Ectodermal cell (in vitro differentiated cells): ENCODE data around the gene HSFY1. TPM values are rescaled to one million over a fixed set of nuclear protein-coding genes. Genes with fewer than 3 reads are reported as not detected.
"Not testable (repeated sequence)": the region's sequence is repeated elsewhere in the genome, so short reads cannot be mapped to it uniquely, and the experiment has no call there.

Experiments used
- H3K27ac ChIP-seq: 2 replicates; pipeline ENCODE4 v1.7.0; 2013; ENCODE audit warnings: mild to moderate bottlenecking, low read depth, low read length; ENCODE audit not compliant: insufficient read depth, poor library complexity, severe bottlenecking
- H3K27me3 ChIP-seq: 2 replicates; pipeline ENCODE4 v1.7.0; 2013; ENCODE audit warnings: mild to moderate bottlenecking, low read length; ENCODE audit not compliant: insufficient read depth, control insufficient read depth, poor library complexity, severe bottlenecking
- H3K36me3 ChIP-seq: one replicate; pipeline ENCODE4 v1.7.0; 2013; ENCODE audit warnings: low read length; ENCODE audit not compliant: control insufficient read depth, insufficient read depth
- H3K4me1 ChIP-seq: one replicate; pipeline ENCODE4 v1.7.0; 2013; ENCODE audit warnings: low read length; ENCODE audit not compliant: control insufficient read depth, insufficient read depth
- H3K4me3 ChIP-seq: 2 replicates; pipeline ENCODE4 v1.7.0; 2013; ENCODE audit warnings: low read depth, low read length, control low read depth; ENCODE audit not compliant: insufficient read depth
- H3K9me3 ChIP-seq: 2 replicates; pipeline ENCODE4 v1.7.0; 2013; ENCODE audit warnings: mild to moderate bottlenecking, low read length, moderate library complexity; ENCODE audit not compliant: control insufficient read depth
- WGBS, 2 experiments: methylation state at CpG; one replicate each; pipeline ENCODE4 v1.1.7; 2013; ENCODE audit warnings: missing lambda C conversion rate in 2 of 2; 5-methylcytosine and 5-hydroxymethylcytosine counted together
- polyA plus RNA-seq, 4 experiments: library from polyadenylated mRNA; stranded (reverse); fragments of 50-300 nt; gene quantifications; one replicate each; pipeline ENCODE4 v1.2.3, GENCODE V29; 2013

The HSFY1 gene, protein sequence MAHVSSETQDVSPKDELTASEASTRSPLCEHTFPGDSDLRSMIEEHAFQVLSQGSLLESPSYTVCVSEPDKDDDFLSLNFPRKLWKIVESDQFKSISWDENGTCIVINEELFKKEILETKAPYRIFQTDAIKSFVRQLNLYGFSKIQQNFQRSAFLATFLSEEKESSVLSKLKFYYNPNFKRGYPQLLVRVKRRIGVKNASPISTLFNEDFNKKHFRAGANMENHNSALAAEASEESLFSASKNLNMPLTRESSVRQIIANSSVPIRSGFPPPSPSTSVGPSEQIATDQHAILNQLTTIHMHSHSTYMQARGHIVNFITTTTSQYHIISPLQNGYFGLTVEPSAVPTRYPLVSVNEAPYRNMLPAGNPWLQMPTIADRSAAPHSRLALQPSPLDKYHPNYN
- polyA plus RNA-seq (2013, experiment 1 of 4) = not detected
- polyA plus RNA-seq (2013, experiment 2 of 4) = not detected
- polyA plus RNA-seq (2013, experiment 3 of 4) = not detected
- not detected for polyA plus RNA-seq (2013, experiment 4 of 4)

DNA sequence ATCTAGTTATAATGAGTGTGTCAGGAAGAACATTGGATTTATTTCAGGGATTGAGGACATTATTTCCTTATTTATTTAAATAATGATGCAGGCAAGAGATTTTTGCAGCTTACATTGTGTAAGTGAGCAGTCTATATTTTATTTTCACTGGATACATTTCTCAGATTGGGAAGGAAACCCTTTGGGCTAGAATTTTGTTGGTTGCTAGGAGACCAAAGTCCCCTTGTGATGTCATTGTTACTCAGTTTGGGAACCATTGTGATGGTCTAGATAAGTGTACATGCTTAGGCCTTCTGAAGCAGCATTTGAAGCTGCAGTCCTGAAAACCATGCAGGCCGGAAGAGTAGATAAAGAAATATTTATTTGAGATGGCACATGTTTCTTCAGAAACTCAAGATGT lies at the start of gene HSFY1:
Gene HSFY1, plus strand, starts transcription at position 301 of the 400 bp plus-strand sequence. Its CDS starts 68 bp downstream, at position 369.
- H3K27ac ChIP-seq, H3K9me3 ChIP-seq, H3K4me3 ChIP-seq, H3K4me1 ChIP-seq, H3K27me3 ChIP-seq, H3K36me3 ChIP-seq: not testable (repeated sequence)
- WGBS, 2 experiments = no CpG with 5 or more reads among the region's 1 CpG

GRCh38 chrY:18504266-18504665 lies 42.3 kb upstream of the HSFY1 start:
- H3K4me1 ChIP-seq, H3K27me3 ChIP-seq: not testable (repeated sequence)
- WGBS, 2 experiments = no CpG with 5 or more reads among the region's 5 CpGs

DNA sequence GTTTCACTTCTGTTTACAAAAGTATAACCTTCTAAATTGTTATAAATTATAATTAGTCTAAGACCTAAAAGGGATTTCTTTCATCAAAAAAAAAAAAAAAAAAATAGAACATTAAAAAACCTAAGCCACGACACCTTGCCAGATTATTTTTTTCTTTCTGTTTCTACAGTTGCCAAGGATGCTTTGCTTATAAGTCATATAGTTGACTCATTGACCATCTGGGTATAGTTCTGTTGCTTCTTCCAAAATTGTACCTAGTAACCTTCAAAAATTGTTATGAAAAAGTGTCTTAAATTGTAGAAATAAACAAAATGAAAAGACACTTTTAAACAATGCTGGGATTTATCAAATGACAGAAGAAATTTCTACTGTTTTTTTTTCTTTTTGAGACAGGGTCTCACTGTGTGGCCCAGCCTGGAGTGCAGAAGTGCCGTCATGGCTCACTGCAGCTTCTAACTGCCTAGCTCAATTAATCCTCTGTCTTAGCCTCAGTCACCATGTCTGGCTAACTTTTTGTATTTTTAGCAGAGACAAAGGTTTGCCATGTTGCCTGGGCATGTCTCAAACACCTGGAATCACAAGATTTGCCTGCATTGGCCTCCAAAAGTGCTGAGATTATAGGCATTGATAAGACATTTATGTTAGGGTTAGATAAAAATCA lies 15.4 kb upstream of the HSFY1 start:
- not testable (repeated sequence) for H3K9me3 ChIP-seq, H3K4me3 ChIP-seq, H3K27me3 ChIP-seq, H3K4me1 ChIP-seq, H3K36me3 ChIP-seq, H3K27ac ChIP-seq
- no CpG with 5 or more reads among the region's 2 CpGs for WGBS, 2 experiments

More at GRCh38 chrY:18504266-18504665, 42.3 kb upstream of the HSFY1 start:
- H3K9me3 ChIP-seq, H3K4me3 ChIP-seq, H3K36me3 ChIP-seq, H3K27ac ChIP-seq: not testable (repeated sequence)

- WGBS, 2 experiments = no CpG with 5 or more reads among the region's 1 CpG
These were observed 7.6 kb upstream of the HSFY1 start for GRCh38 chrY:18538952-18539351.

DNA sequence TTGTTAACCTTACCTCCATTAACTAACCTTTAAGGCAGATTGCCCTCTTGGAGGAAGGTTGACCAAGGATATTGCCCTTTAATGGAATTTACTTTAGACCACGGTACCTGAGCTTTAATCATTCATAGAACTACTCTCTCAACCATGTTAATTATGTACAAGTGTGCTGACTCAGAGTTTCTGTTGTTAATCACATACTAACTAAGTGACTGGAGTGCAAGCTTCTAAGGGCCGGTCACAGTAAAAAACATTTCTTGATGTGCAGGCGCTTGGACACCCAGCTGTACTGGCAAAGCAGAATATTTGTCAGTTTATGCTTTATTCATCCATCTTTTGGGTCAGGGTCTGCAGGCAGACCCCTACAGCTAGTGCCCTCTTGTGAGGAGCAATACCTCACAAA lies 6.6 kb downstream of the HSFY1 start:
- H3K4me1 ChIP-seq, H3K9me3 ChIP-seq: not testable (repeated sequence)
- no CpG with 5 or more reads among the region's 3 CpGs for WGBS, 2 experiments

More at GRCh38 chrY:18538952-18539351, 7.6 kb upstream of the HSFY1 start:
- H3K4me3 ChIP-seq, H3K9me3 ChIP-seq, H3K4me1 ChIP-seq, H3K36me3 ChIP-seq, H3K27me3 ChIP-seq, H3K27ac ChIP-seq: not testable (repeated sequence)

DNA sequence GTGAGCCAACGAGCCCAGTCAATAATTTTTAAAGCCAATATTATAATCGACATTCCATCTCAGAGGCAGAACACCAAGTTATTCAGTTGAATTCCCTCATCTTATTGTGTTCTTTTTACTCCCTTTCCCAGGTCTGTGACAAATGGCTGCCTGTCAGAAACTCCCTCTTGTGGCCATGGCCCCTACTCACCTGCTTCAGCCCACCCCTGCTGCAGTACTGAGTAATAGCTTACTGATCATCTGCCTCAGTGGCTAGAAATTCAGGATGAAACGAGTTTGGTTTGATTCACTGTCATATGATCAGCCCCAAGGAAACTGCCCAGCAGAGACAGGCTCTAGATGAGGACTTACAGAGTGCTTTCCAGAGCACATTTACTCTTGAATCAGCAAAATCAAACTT lies 19.4 kb downstream of the HSFY1 start:
- WGBS, 2 experiments = no CpG with 5 or more reads among the region's 3 CpGs
- H3K27ac ChIP-seq, H3K9me3 ChIP-seq, H3K4me1 ChIP-seq, H3K36me3 ChIP-seq, H3K27me3 ChIP-seq, H3K4me3 ChIP-seq: not testable (repeated sequence)

More for the DNA sequence above, 6.6 kb downstream of the HSFY1 start:
- H3K27me3 ChIP-seq, H3K27ac ChIP-seq, H3K4me3 ChIP-seq, H3K36me3 ChIP-seq: not testable (repeated sequence)
